SK-N-SH (cell line): ENCODE data around the gene ALOX5AP. TPM values are rescaled to one million over a fixed set of nuclear protein-coding genes. Genes with fewer than 3 reads are reported as not detected.

ENCODE experiments used
- CTCF ChIA-PET: fragments of 300-600, 350-600 bp; formaldehyde crosslinking; extraction: SDS; loops from one replicate; lab custom pipeline; 2021; lab: Yijun Ruan, JAX
- POLR2A ChIA-PET: fragments of 350-600 bp; sonication (Branson Sonifier 250); formaldehyde crosslinking; extraction: SDS; loops from one replicate; lab custom pipeline; 2020; ENCODE audit warnings: antibody characterized with exemption, inconsistent platforms; lab: Yijun Ruan, JAX
- DNase-seq: peaks from one replicate; pipeline ENCODE4 v3.0.0; 2012
- H2AFZ ChIP-seq: fragments of 200-600 bp; sonication (generic); 2 replicates; pipeline ENCODE4 v1.8.1; 2016; ENCODE audit warnings: antibody characterized with exemption, mild to moderate bottlenecking, low read depth
- H3F3A ChIP-seq: fragments of 200-600 bp; sonication (generic); replicated peaks from 2 replicates; pipeline ENCODE3; 2016; ENCODE audit warnings: antibody characterized with exemption, mild to moderate bottlenecking; ENCODE audit not compliant: insufficient read depth
- H3K27ac ChIP-seq, 2 experiments: fragments of 200-500 bp in 1 of 2; fragments of 200-600 bp in 1 of 2; sonication (Bioruptor generic) in 1 of 2; sonication (generic), shearing (Covaris generic) in 1 of 2; 2 replicates each; pipeline versions ENCODE4 v1.5.1 to v1.6.1; 2014 to 2016; ENCODE audit warnings: low read depth in 2 of 2, inconsistent platforms in 1 of 2, low read length in 1 of 2, mild to moderate bottlenecking in 1 of 2, mixed read lengths in 1 of 2
- H3K27me3 ChIP-seq: fragments of 200-600 bp; sonication (generic), shearing (Covaris generic); 2 replicates; pipeline ENCODE4 v1.6.1; 2016; ENCODE audit warnings: mixed run types; ENCODE audit not compliant: insufficient read depth
- H3K36me3 ChIP-seq, 2 experiments: fragments of 200-500 bp in 1 of 2; fragments of 200-600 bp in 1 of 2; sonication (Bioruptor generic) in 1 of 2; sonication (generic) in 1 of 2; replicated peaks in 1 of 2; 2 replicates each; pipeline versions ENCODE3 to v1.5.1; 2014 to 2016; ENCODE audit warnings: low read length in 1 of 2, mild to moderate bottlenecking in 1 of 2; ENCODE audit not compliant: insufficient read depth in 2 of 2, control insufficient read depth in 1 of 2
- H3K4me1 ChIP-seq, 2 experiments: fragments of 200-500 bp in 1 of 2; fragments of 200-600 bp in 1 of 2; sonication (Bioruptor generic) in 1 of 2; sonication (generic), shearing (Covaris generic) in 1 of 2; 2 replicates each; pipeline versions ENCODE4 v1.5.1 to v1.6.1; 2014 to 2016; ENCODE audit warnings: low read depth in 1 of 2, low read length in 1 of 2, mixed run types in 1 of 2; ENCODE audit not compliant: insufficient read depth in 2 of 2, control insufficient read depth in 1 of 2
- H3K4me2 ChIP-seq: fragments of 200-600 bp; sonication (generic), shearing (Covaris generic); 2 replicates; pipeline ENCODE4 v1.6.1; 2017; ENCODE audit warnings: mixed run types
- H3K4me3 ChIP-seq, 2 experiments: fragments of 200-500 bp in 1 of 2; fragments of 200-600 bp in 1 of 2; sonication (Bioruptor generic) in 1 of 2; sonication (generic), shearing (Covaris generic) in 1 of 2; 2 replicates each; pipeline versions ENCODE4 v1.5.1 to v1.8.1; 2014 to 2016; ENCODE audit warnings: low read depth in 2 of 2, inconsistent platforms in 1 of 2, low read length in 1 of 2, mild to moderate bottlenecking in 1 of 2, mixed read lengths in 1 of 2, moderate library complexity in 1 of 2
- H3K79me2 ChIP-seq: fragments of 200-600 bp; sonication (generic); 2 replicates; pipeline ENCODE4 v1.8.1; 2017; ENCODE audit warnings: mild to moderate bottlenecking; ENCODE audit not compliant: insufficient read depth
- H3K9ac ChIP-seq: fragments of 200-600 bp; sonication (generic); 2 replicates; pipeline ENCODE4 v1.6.1; 2017; ENCODE audit warnings: mixed run types
- H3K9me2 ChIP-seq: fragments of 200-600 bp; sonication (generic); 2 replicates; pipeline ENCODE4 v1.6.1; 2017; ENCODE audit warnings: mixed run types
- H3K9me3 ChIP-seq: fragments of 200-600 bp; sonication (generic); 2 replicates; pipeline ENCODE4 v1.6.1; 2017; ENCODE audit warnings: mixed run types, mild to moderate bottlenecking, moderate library complexity
- H4K20me1 ChIP-seq: fragments of 200-600 bp; sonication (generic); 2 replicates; pipeline ENCODE4 v1.6.1; 2017; ENCODE audit warnings: mild to moderate bottlenecking, mixed run types; ENCODE audit not compliant: insufficient read depth
- CHD2 ChIP-seq: fragments of 150-350 bp; IDR thresholded peaks from 2 replicates; pipeline ENCODE4 v1.6.1; 2018; ENCODE audit warnings: low read length; ENCODE audit not compliant: partially characterized antibody
- EZH2phosphoT487 ChIP-seq: fragments of 200-600 bp; sonication (generic); IDR thresholded peaks from 2 replicates; pipeline ENCODE4 v1.6.1; 2017; ENCODE audit warnings: low read depth, mixed run types, mild to moderate bottlenecking, antibody characterized with exemption, moderate library complexity, borderline replicate concordance
- FOSL2 ChIP-seq: IDR thresholded peaks from 2 replicates; pipeline ENCODE4 v1.4.0; 2012; ENCODE audit warnings: low read depth, mild to moderate bottlenecking, moderate library complexity, borderline replicate concordance
- FOXJ3 ChIP-seq: sonication (generic); formaldehyde crosslinking; IDR thresholded peaks from 2 replicates; pipeline ENCODE4 v1.5.1; 2020; ENCODE audit warnings: mild to moderate bottlenecking, missing genetic modification reagents
- FOXM1 ChIP-seq: IDR thresholded peaks from 2 replicates; pipeline ENCODE4 v1.4.0; 2012; ENCODE audit warnings: low read depth, mild to moderate bottlenecking
- IRF3 ChIP-seq: fragments of 150-350 bp; IDR thresholded peaks from 2 replicates; pipeline ENCODE4 v1.6.1; 2016; ENCODE audit warnings: mild to moderate bottlenecking, low read depth, low read length
- MXI1 ChIP-seq: IDR thresholded peaks from 2 replicates; pipeline ENCODE4 v1.6.1; 2012; ENCODE audit warnings: mild to moderate bottlenecking, low read depth, low read length, improper control_type of control experiment
- NFIC ChIP-seq: IDR thresholded peaks from 2 replicates; pipeline ENCODE4 v1.4.0; 2012; ENCODE audit warnings: borderline replicate concordance
- REST ChIP-seq: IDR thresholded peaks from 2 replicates; pipeline ENCODE4 v1.6.1; 2012; ENCODE audit warnings: mild to moderate bottlenecking, low read depth, low read length, moderate library complexity
- RFX5 ChIP-seq: IDR thresholded peaks from 2 replicates; pipeline ENCODE4 v1.6.1; 2012; ENCODE audit warnings: mild to moderate bottlenecking, improper control_type of control experiment, low read length
- SIN3A ChIP-seq: IDR thresholded peaks from 2 replicates; pipeline ENCODE4 v1.6.1; 2012; ENCODE audit warnings: low read depth, mild to moderate bottlenecking, low read length, moderate library complexity, borderline replicate concordance
- USF1 ChIP-seq: IDR thresholded peaks from 2 replicates; pipeline ENCODE4 v1.4.0; 2012; ENCODE audit warnings: low read depth, borderline replicate concordance
- ZBTB33 ChIP-seq: IDR thresholded peaks from 2 replicates; pipeline ENCODE4 v1.4.0; 2012; ENCODE audit warnings: low read depth, borderline replicate concordance
- WGBS: methylation state at CpG from one replicate; pipeline ENCODE4 v1.1.6; 2017; ENCODE audit warnings: low lambda C conversion rate; 5-methylcytosine and 5-hydroxymethylcytosine counted together
- polyA plus RNA-seq, 3 experiments: library from polyadenylated mRNA; depleted of rRNA; stranded (reverse); fragments of >200 nt; gene quantifications; 2 replicates each; pipeline ENCODE4 v1.2.3, GENCODE V29; 2012

ALOX5AP gene
- polyA plus RNA-seq, 1 of the 3 experiments (the other 2 are of a cell fraction), result 1.3 TPM

GRCh38 chr13:30779608-30780007 lies 44.3 kb downstream of the ALOX5AP start:
- H3F3A ChIP-seq, result no peaks in the 10 kb centered on the region
- WGBS, result 67% methylated on average over 3 of the region's 3 CpGs
- H3K9me3 ChIP-seq, result no peaks in the 10 kb centered on the region
- no peak overlapping the region for H3K27ac ChIP-seq
- no peaks in the 10 kb centered on the region for H3K27me3 ChIP-seq
- POLR2A ChIA-PET, result no interaction called here
- no peak overlapping the region for H3K4me2 ChIP-seq
- H3K79me2 ChIP-seq, result no peaks in the 10 kb centered on the region
- no peaks in the 10 kb centered on the region for H3K9me2 ChIP-seq
- no peaks in the 10 kb centered on the region for H3K36me3 ChIP-seq
- H3K4me3 ChIP-seq, result no peak overlapping the region
- H2AFZ ChIP-seq, result no peak overlapping the region
- H3K9ac ChIP-seq, result no peak overlapping the region
- no peak for DNase-seq
- TF ChIP-seq SIN3A (no peak), USF1 (no peak), ZBTB33 (no peak), IRF3 (no peak), FOSL2 (no peak), CHD2 (no peak), MXI1 (no peak), EZH2phosphoT487 (no peak), RFX5 (no peak), REST (no peak), FOXM1 (no peak), FOXJ3 (CRISPR knock-in tag) (no peak), NFIC (no peak)
- CTCF ChIA-PET, result no interaction called here
- no peaks in the 10 kb centered on the region; a peak in 1 of 4 replicates for H3K4me1 ChIP-seq
- no peaks in the 10 kb centered on the region for H4K20me1 ChIP-seq
